ENCODE measurements around the gene SLC37A1.
"Not testable (repeated sequence)": the region's sequence is repeated elsewhere in the genome, so short reads cannot be mapped to it uniquely, and the experiment has no call there.

The SLC37A1 gene

GRCh38 chr21:42592156-42592820 lies 78.6 kb downstream of the SLC37A1 start:
- no peak for DNase-seq (ENCODE audit: low read depth in 2 of 2)

- DNase-seq (ENCODE audit: low read depth in 2 of 2), result peak; percentile 60 to 65
Observed at GRCh38 chr21:42593007-42593814, 79.6 kb downstream of the SLC37A1 start.

GRCh38 chr21:42594616-42595282 lies 81.1 kb downstream of the SLC37A1 start:
- DNase-seq (ENCODE audit: low read depth in 2 of 2), result no peak

- DNase-seq (ENCODE audit: low read depth in 2 of 2), result no peak
Observed at GRCh38 chr21:42595283-42596187, 81.9 kb downstream of the SLC37A1 start.

GRCh38 chr21:42596657-42597056 lies 83.0 kb downstream of the SLC37A1 start:
- no peak for DNase-seq (ENCODE audit: low read depth in 2 of 2)

- no peak for DNase-seq (ENCODE audit: low read depth in 2 of 2)
Observed at GRCh38 chr21:42597487-42598158, 84.0 kb downstream of the SLC37A1 start.

- no peak for DNase-seq (ENCODE audit: low read depth in 2 of 2)
Observed at GRCh38 chr21:42598159-42598735, 84.6 kb downstream of the SLC37A1 start.

- DNase-seq (ENCODE audit: low read depth in 2 of 2), result no peak
Observed at GRCh38 chr21:42599486-42599885, 85.8 kb downstream of the SLC37A1 start.

- DNase-seq (ENCODE audit: low read depth in 2 of 2), result no peak
Observed at GRCh38 chr21:42599962-42600361, 86.3 kb downstream of the SLC37A1 start.

- DNase-seq (ENCODE audit: low read depth in 2 of 2), result no peak
Observed at GRCh38 chr21:42601656-42602055, 88.0 kb downstream of the SLC37A1 start.

GRCh38 chr21:42607102-42607501 lies 93.5 kb downstream of the SLC37A1 start:
- DNase-seq (ENCODE audit: low read depth in 2 of 2), result no peak

- no peak for DNase-seq (ENCODE audit: low read depth in 2 of 2)
Observed at GRCh38 chr21:42607525-42608102, 94.0 kb downstream of the SLC37A1 start.

- no peak for DNase-seq (ENCODE audit: low read depth in 2 of 2)
Observed at GRCh38 chr21:42608446-42608845, 94.8 kb downstream of the SLC37A1 start.

GRCh38 chr21:42609811-42610210 lies 96.2 kb downstream of the SLC37A1 start:
- peak in 1 of 2 donors; percentile 15 for DNase-seq (ENCODE audit: low read depth in 2 of 2)

GRCh38 chr21:42611852-42612251 lies 98.2 kb downstream of the SLC37A1 start:
- no peak for DNase-seq (ENCODE audit: low read depth in 2 of 2)

GRCh38 chr21:42612390-42612789 lies 98.7 kb downstream of the SLC37A1 start:
- DNase-seq (ENCODE audit: low read depth in 2 of 2), result no peak

- no peak for DNase-seq (ENCODE audit: low read depth in 2 of 2)
Observed at GRCh38 chr21:42613756-42614155, 100.1 kb downstream of the SLC37A1 start.

- peak; percentile 14 to 24 for DNase-seq (ENCODE audit: low read depth in 2 of 2)
Observed at GRCh38 chr21:42614396-42614795, 100.7 kb downstream of the SLC37A1 start.

- peak; percentile 25 to 29 for DNase-seq (ENCODE audit: low read depth in 2 of 2)
Observed at GRCh38 chr21:42614811-42615351, 101.2 kb downstream of the SLC37A1 start.

- not testable (repeated sequence) for DNase-seq (ENCODE audit: low read depth in 2 of 2)
Observed at GRCh38 chr21:42615377-42615776, 101.7 kb downstream of the SLC37A1 start.

Data from stimulated activated CD4-positive, alpha-beta T cell treated with anti-CD3 and anti-CD28 coated beads, Interleukin-1b, Interleukin-23, amount 100 ng/mL, for 4 hours (primary cell).